ENCODE measurements around the gene RGS12. TPM values are rescaled to one million over a fixed set of nuclear protein-coding genes. Genes with fewer than 3 reads are reported as not detected.

Gene RGS12
- total RNA-seq, 4 donors from 2014 or later = 11.3 to 27.6 (median 14.6) TPM

- ATAC-seq (ENCODE audit: low FRiP score) = no peak
- no peak for TF ChIP-seq CTCF (IDR thresholded peaks at IDR 0.05)
- DNase-seq (ENCODE audit: low spot score) = no peak
These were observed 37.1 kb downstream of the RGS12 start for GRCh38 chr4:3329887-3330286.

GRCh38 chr4:3330707-3331106 lies 37.9 kb downstream of the RGS12 start:
- DNase-seq (ENCODE audit: low spot score) (no peak), ATAC-seq (ENCODE audit: low FRiP score) (no peak)
- no peak for TF ChIP-seq CTCF (IDR thresholded peaks at IDR 0.05)

GRCh38 chr4:3331511-3332394 lies 38.9 kb downstream of the RGS12 start:
- DNase-seq (ENCODE audit: low spot score) = no peak
- no peak for TF ChIP-seq CTCF (IDR thresholded peaks at IDR 0.05)
- no peak for ATAC-seq (ENCODE audit: low FRiP score)

- no peak for DNase-seq (ENCODE audit: low spot score)
- TF ChIP-seq CTCF (IDR thresholded peaks at IDR 0.05) = no peak
These were observed 39.7 kb downstream of the RGS12 start for GRCh38 chr4:3332498-3332897.

GRCh38 chr4:3334316-3334715 lies 41.5 kb downstream of the RGS12 start:
- DNase-seq (ENCODE audit: low spot score) (no peak), ATAC-seq (ENCODE audit: low FRiP score) (no peak)
- TF ChIP-seq CTCF (IDR thresholded peaks at IDR 0.05) = no peak

More at GRCh38 chr4:3332498-3332897, 39.7 kb downstream of the RGS12 start:
- ATAC-seq (ENCODE audit: low FRiP score) = no peak

- no peak for TF ChIP-seq CTCF (IDR thresholded peaks at IDR 0.05)
- DNase-seq (ENCODE audit: low spot score) (no peak), ATAC-seq (ENCODE audit: low FRiP score) (no peak)
These were observed 42.6 kb downstream of the RGS12 start for GRCh38 chr4:3335385-3335784.

- ATAC-seq (ENCODE audit: low FRiP score) = no peak
- TF ChIP-seq CTCF (IDR thresholded peaks at IDR 0.05) = no peak
- DNase-seq (ENCODE audit: low spot score) = no peak
These were observed 43.2 kb downstream of the RGS12 start for GRCh38 chr4:3335982-3336381.
